Body of pancreas (tissue), 4 donors: ENCODE results near the gene ZBTB18.

Experiments used
- CTCF ChIP-seq, 7 experiments: fragments of 450-650 bp in 4 of 7; fragments of 200-600 bp in 3 of 7; sonication (generic) in 3 of 7; IDR thresholded peaks; one replicate each; pipeline ENCODE4 v1.5.1; 2016 to 2019; ENCODE audit warnings: antibody characterized with exemption in 7 of 7
- POLR2A ChIP-seq, 3 donors: fragments of 450-650 bp; IDR thresholded peaks; one replicate each; pipeline ENCODE4 v1.6.1; 2016; ENCODE audit warnings: antibody characterized with exemption in 3 of 3, mild to moderate bottlenecking in 2 of 3

DNA sequence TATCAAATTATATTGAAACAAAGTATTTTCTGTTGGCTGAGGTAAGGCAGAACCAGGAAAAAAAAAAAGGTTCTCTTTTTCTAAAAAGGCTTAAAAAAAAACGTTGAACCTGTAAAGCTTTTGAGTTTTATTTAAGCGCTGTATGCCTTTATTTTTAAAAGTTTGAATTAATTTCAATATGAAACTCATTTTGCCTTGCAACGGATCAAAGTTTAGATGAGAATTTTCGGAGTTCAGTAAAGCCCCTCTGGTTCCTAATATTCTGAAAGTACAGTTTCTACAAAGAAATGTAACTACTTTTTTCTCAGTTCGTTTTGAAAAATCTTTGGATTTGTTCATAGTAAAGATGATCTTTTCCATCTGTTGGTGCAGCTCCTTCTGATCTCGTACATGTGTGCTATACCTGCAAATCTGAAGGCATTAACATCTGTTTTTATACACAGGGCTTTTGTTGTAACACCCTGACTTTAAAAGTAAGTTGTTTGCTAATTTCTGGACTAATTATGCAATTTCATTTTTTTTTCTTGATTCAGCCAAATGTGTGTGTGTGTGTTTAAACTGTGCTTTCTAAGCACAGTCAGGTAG lies 1.7 kb downstream of the ZBTB18 start:
- no peak for TF ChIP-seq CTCF (IDR thresholded peaks at IDR 0.05)
- TF ChIP-seq POLR2A (IDR thresholded peaks at IDR 0.05): no peak
